HL-60 (cell line): ENCODE results near the gene FGF21.

Source experiments
- CTCF ChIP-seq: IDR thresholded peaks from one replicate; pipeline ENCODE4 v1.5.1; 2011; ENCODE audit warnings: low read length, control low read depth, inconsistent platforms; ENCODE audit not compliant: insufficient read depth
- REST ChIP-seq: IDR thresholded peaks from 2 replicates; pipeline ENCODE4 v1.6.1; 2012; ENCODE audit warnings: low read depth; ENCODE audit not compliant: insufficient replicate concordance

GRCh38 chr19:48745208-48745995 is 9.9 kb upstream of the FGF21 start:
- no peak for TF ChIP-seq CTCF
- no peak for TF ChIP-seq REST
